GM12801 (cell line): ENCODE measurements around the gene RPL13A.

Source experiments
- CTCF ChIP-seq: IDR thresholded peaks from one replicate; pipeline ENCODE4 v1.5.1; 2011; ENCODE audit warnings: control low read depth; ENCODE audit not compliant: insufficient read length; ENCODE audit errors: extremely low read depth

RPL13A gene

GRCh38 chr19:49461656-49462055 lies 25.8 kb upstream of the RPL13A start:
- no peak for TF ChIP-seq CTCF

- no peak for TF ChIP-seq CTCF
These were observed 24.9 kb upstream of the RPL13A start for GRCh38 chr19:49462492-49462891.

GRCh38 chr19:49463960-49464740 lies 23.3 kb upstream of the RPL13A start:
- TF ChIP-seq CTCF = no peak

GRCh38 chr19:49465371-49465770 lies 22.0 kb upstream of the RPL13A start:
- TF ChIP-seq CTCF = no peak

- TF ChIP-seq CTCF = no peak
These were observed 19.2 kb upstream of the RPL13A start for GRCh38 chr19:49468199-49468598.

- TF ChIP-seq CTCF = no peak
These were observed 18.5 kb upstream of the RPL13A start for GRCh38 chr19:49468746-49469447.

GRCh38 chr19:49469828-49470614 lies 17.4 kb upstream of the RPL13A start:
- TF ChIP-seq CTCF = no peak
